Measurements from ENCODE around the gene CXCR4.
A peak's percentile ranks its signal among the peaks of the same experiment; 100 is the strongest.

Gene CXCR4

GRCh38 chr2:136117909-136118818 lies at the start of gene CXCR4:
Gene CXCR4, minus strand, starts transcription at chr2:136118149. Its CDS starts 89 bp downstream, at chr2:136118060.
- DNase-seq: peak; percentile 92

- no peak for DNase-seq
Measured at GRCh38 chr2:136164280-136164776, 46.4 kb upstream of the CXCR4 start.

- DNase-seq: no peak
Measured at GRCh38 chr2:136162438-136162837, 44.5 kb upstream of the CXCR4 start.

GRCh38 chr2:136156411-136156810 lies 38.5 kb upstream of the CXCR4 start:
- no peak for DNase-seq

- no peak for DNase-seq
Measured at GRCh38 chr2:136154384-136154783, 36.4 kb upstream of the CXCR4 start.

GRCh38 chr2:136151021-136151971 lies 33.3 kb upstream of the CXCR4 start:
- DNase-seq: no peak

GRCh38 chr2:136149011-136149410 lies 31.1 kb upstream of the CXCR4 start:
- DNase-seq: no peak

- no peak for DNase-seq
Measured at GRCh38 chr2:136146564-136146963, 28.6 kb upstream of the CXCR4 start.

- no peak for DNase-seq
Measured at GRCh38 chr2:136143603-136144451, 25.9 kb upstream of the CXCR4 start.

GRCh38 chr2:136141510-136142149 lies 23.7 kb upstream of the CXCR4 start:
- DNase-seq: no peak

- DNase-seq: peak; percentile 56
Measured at GRCh38 chr2:136139631-136140030, 21.7 kb upstream of the CXCR4 start.

GRCh38 chr2:136137982-136138381 lies 20.0 kb upstream of the CXCR4 start:
- DNase-seq: no peak

GRCh38 chr2:136136931-136137330 lies 19.0 kb upstream of the CXCR4 start:
- DNase-seq: no peak

GRCh38 chr2:136135921-136136906 lies 18.3 kb upstream of the CXCR4 start:
- peak; percentile 67 for DNase-seq

GRCh38 chr2:136135462-136135861 lies 17.5 kb upstream of the CXCR4 start:
- DNase-seq: no peak

- peak; percentile 77 for DNase-seq
Measured at GRCh38 chr2:136134126-136134525, 16.2 kb upstream of the CXCR4 start.

GRCh38 chr2:136133586-136133985 lies 15.6 kb upstream of the CXCR4 start:
- DNase-seq: no peak

- no peak for DNase-seq
Measured at GRCh38 chr2:136133176-136133575, 15.2 kb upstream of the CXCR4 start.

GRCh38 chr2:136132825-136133155 lies 14.8 kb upstream of the CXCR4 start:
- no peak for DNase-seq

- DNase-seq: peak; percentile 64
Measured at GRCh38 chr2:136131961-136132824, 14.2 kb upstream of the CXCR4 start.
